Measurements from ENCODE around the gene TP73.

GRCh38 chr1:3735688-3736087, 83.4 kb downstream of the TP73 start:
- TF ChIP-seq POLR2A (IDR thresholded peaks at IDR 0.05) = no peak
- no peak for TF ChIP-seq CTCF (IDR thresholded peaks at IDR 0.05)

Data from right lobe of liver (tissue), 4 donors.